Measurements from ENCODE around the gene ZHX3.
"Not testable (repeated sequence)": the region's sequence is repeated elsewhere in the genome, so short reads cannot be mapped to it uniquely, and the experiment has no call there.

ZHX3 gene

GRCh38 chr20:41142919-41143318 is 174.6 kb downstream of the ZHX3 start:
- peak; percentile 60 for DNase-seq

- no peak for DNase-seq
Measured at GRCh38 chr20:41142245-41142644, 175.3 kb downstream of the ZHX3 start.

- DNase-seq = no peak
Measured at GRCh38 chr20:41141153-41141815, 176.2 kb downstream of the ZHX3 start.

GRCh38 chr20:41140226-41141133 is 177.1 kb downstream of the ZHX3 start:
- DNase-seq = no peak

GRCh38 chr20:41139227-41140093 is 178.1 kb downstream of the ZHX3 start:
- DNase-seq = no peak

- DNase-seq = peak; percentile 46
Measured at GRCh38 chr20:41138475-41139226, 178.9 kb downstream of the ZHX3 start.

GRCh38 chr20:41137614-41138474 is 179.7 kb downstream of the ZHX3 start:
- peak; percentile 66 for DNase-seq

- peak; percentile 84 for DNase-seq
Measured at GRCh38 chr20:41136680-41137613, 180.6 kb downstream of the ZHX3 start, which contains the start of gene PLCG1. Gene PLCG1, plus strand, starts transcription at chr20:41137543. Its CDS starts 99 bp downstream, at chr20:41137642.

GRCh38 chr20:41135888-41136679 is 181.4 kb downstream of the ZHX3 start:
- no peak for DNase-seq

- peak; percentile 76 for DNase-seq
Measured at GRCh38 chr20:41135187-41135887, 182.2 kb downstream of the ZHX3 start.

GRCh38 chr20:41134362-41135186 is 183.0 kb downstream of the ZHX3 start:
- DNase-seq = no peak

GRCh38 chr20:41133709-41134361 is 183.7 kb downstream of the ZHX3 start:
- peak; percentile 56 for DNase-seq

GRCh38 chr20:41132388-41132775 is 185.1 kb downstream of the ZHX3 start:
- not testable (repeated sequence) for DNase-seq

GRCh38 chr20:41131594-41132387 is 185.7 kb downstream of the ZHX3 start:
- DNase-seq = no peak

Data from CD4-positive, alpha-beta T cell treated with Interleukin-10 for 1 hour (primary cell).